SK-N-SH (cell line): ENCODE measurements around the gene MYL6B.

ENCODE experiments used
- RAD21 ChIP-seq: IDR thresholded peaks from 2 replicates; pipeline ENCODE4 v1.6.1; 2012; ENCODE audit warnings: mild to moderate bottlenecking, low read length
- TCF12 ChIP-seq: IDR thresholded peaks from 2 replicates; pipeline ENCODE4 v1.4.0; 2012

- TF ChIP-seq TCF12 (no peak), RAD21 (no peak)
Observed at GRCh38 chr12:56204275-56204674, 51.9 kb downstream of the MYL6B start.
